A673 (cell line): ENCODE results near the gene SUPT4H1. TPM values are rescaled to one million over a fixed set of nuclear protein-coding genes. Genes with fewer than 3 reads are reported as not detected.

Experiments
- BruUV-seq: library from RNA; stranded (reverse); fragments of 400-500 nt; replicated peaks from 2 replicates; lab custom pipeline; 2021; lab: Mats Ljungman, UMichigan
- CTCF ChIA-PET: fragments of 300-600 bp; sonication (Branson Sonifier 250); formaldehyde crosslinking; loops from one replicate; lab custom pipeline; 2022; ENCODE audit warnings: antibody characterized with exemption; lab: Charles Lee
- POLR2A ChIA-PET: fragments of 300-600 bp; sonication (Branson Sonifier 250); formaldehyde crosslinking; loops from one replicate; lab custom pipeline; 2022; ENCODE audit warnings: antibody characterized with exemption; ENCODE audit not compliant: low non-redundant PET; lab: Charles Lee
- DNase-seq: peaks from one replicate; pipeline ENCODE4 v3.0.0-alpha.2; 2015; ENCODE audit warnings: low spot score
- H3K27ac ChIP-seq: fragments of 200-600 bp; sonication (generic); 2 replicates; pipeline ENCODE4 v1.5.1; 2016; ENCODE audit warnings: mixed run types, low read depth, mild to moderate bottlenecking, mixed read lengths, antibody characterized with exemption, low read length; ENCODE audit not compliant: poor library complexity, severe bottlenecking
- H3K27me3 ChIP-seq: fragments of 200-600 bp; sonication (generic); replicated peaks from 2 replicates; pipeline ENCODE4 v1.6.1; 2017; ENCODE audit warnings: mixed run types, low read depth, mild to moderate bottlenecking, mixed read lengths, antibody characterized with exemption, low read length; ENCODE audit not compliant: insufficient read depth, poor library complexity
- H3K36me3 ChIP-seq: fragments of 200-600 bp; sonication (generic); 2 replicates; pipeline ENCODE4 v1.6.1; 2016; ENCODE audit warnings: mixed run types, mild to moderate bottlenecking, mixed read lengths, antibody characterized with exemption, low read length; ENCODE audit not compliant: insufficient read depth, poor library complexity, severe bottlenecking
- H3K4me1 ChIP-seq: fragments of 200-600 bp; sonication (generic); 2 replicates; pipeline ENCODE4 v1.6.1; 2017; ENCODE audit warnings: mixed run types, mild to moderate bottlenecking, mixed read lengths, antibody characterized with exemption, low read length; ENCODE audit not compliant: insufficient read depth, poor library complexity, severe bottlenecking
- H3K4me3 ChIP-seq: fragments of 200-600 bp; sonication (generic); 2 replicates; pipeline ENCODE4 v1.5.1; 2016; ENCODE audit warnings: low read depth, mixed run types, mild to moderate bottlenecking, mixed read lengths, low read length; ENCODE audit not compliant: poor library complexity, severe bottlenecking
- H3K9me3 ChIP-seq: fragments of 200-600 bp; sonication (generic); 2 replicates; pipeline ENCODE4 v1.6.1; 2016; ENCODE audit warnings: mixed run types, low read depth, mild to moderate bottlenecking, mixed read lengths, antibody characterized with exemption, low read length; ENCODE audit not compliant: poor library complexity, severe bottlenecking
- EZH2 ChIP-seq: fragments of 200-600 bp; sonication (generic); IDR thresholded peaks from 2 replicates; pipeline ENCODE4 v1.6.1; 2017; ENCODE audit warnings: borderline replicate concordance, low read depth, mild to moderate bottlenecking, mixed read lengths, antibody characterized with exemption, low read length; ENCODE audit not compliant: poor library complexity, severe bottlenecking
- intact Hi-C: fragments of 100-400 bp; cut with micrococcal nuclease; formaldehyde crosslinking; loops from one replicate; pipeline ENCODE4 v1.10.0; 2022; ENCODE audit not compliant: unreplicated experiment
- total RNA-seq: library from RNA; stranded (reverse); gene quantifications from 2 replicates; pipeline ENCODE4 v1.2.3, GENCODE V29; 2021
- TF ChIP-seq, protein P1 (sequence below): fragments of 300-800, 200-600 bp; sonication (generic); conservative IDR thresholded peaks from 2 replicates; pipeline ENCODE4 v1.5.1; 2017; ENCODE audit warnings: low read depth, mild to moderate bottlenecking, antibody characterized with exemption, low read length, moderate library complexity, mixed read lengths

The SUPT4H1 gene
- total RNA-seq, 1 experiment from 2014 or later: 106 TPM

- intact Hi-C loops: no loop called here
- H3K4me3 ChIP-seq: no peak overlapping the region
- DNase-seq: no peak
- no peaks in the 10 kb centered on the region for H3K9me3 ChIP-seq
- POLR2A ChIA-PET: no interaction called here
- CTCF ChIA-PET: no interaction called here
- H3K36me3 ChIP-seq: no peaks in the 10 kb centered on the region
- no peak overlapping the region for H3K27ac ChIP-seq
- no TSS peak for BruUV-seq
- peaks cover 13% of the 10 kb centered on the region for H3K27me3 ChIP-seq
- H3K4me1 ChIP-seq: no peaks in the 10 kb centered on the region
- no peak for TF ChIP-seq EZH2
- TF ChIP-seq, protein P1, sequence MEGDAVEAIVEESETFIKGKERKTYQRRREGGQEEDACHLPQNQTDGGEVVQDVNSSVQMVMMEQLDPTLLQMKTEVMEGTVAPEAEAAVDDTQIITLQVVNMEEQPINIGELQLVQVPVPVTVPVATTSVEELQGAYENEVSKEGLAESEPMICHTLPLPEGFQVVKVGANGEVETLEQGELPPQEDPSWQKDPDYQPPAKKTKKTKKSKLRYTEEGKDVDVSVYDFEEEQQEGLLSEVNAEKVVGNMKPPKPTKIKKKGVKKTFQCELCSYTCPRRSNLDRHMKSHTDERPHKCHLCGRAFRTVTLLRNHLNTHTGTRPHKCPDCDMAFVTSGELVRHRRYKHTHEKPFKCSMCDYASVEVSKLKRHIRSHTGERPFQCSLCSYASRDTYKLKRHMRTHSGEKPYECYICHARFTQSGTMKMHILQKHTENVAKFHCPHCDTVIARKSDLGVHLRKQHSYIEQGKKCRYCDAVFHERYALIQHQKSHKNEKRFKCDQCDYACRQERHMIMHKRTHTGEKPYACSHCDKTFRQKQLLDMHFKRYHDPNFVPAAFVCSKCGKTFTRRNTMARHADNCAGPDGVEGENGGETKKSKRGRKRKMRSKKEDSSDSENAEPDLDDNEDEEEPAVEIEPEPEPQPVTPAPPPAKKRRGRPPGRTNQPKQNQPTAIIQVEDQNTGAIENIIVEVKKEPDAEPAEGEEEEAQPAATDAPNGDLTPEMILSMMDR: no peak
Observed at GRCh38 chr17:58367461-58367860, 15.5 kb upstream of the SUPT4H1 start.

- intact Hi-C loops: no loop called here
- CTCF ChIA-PET: no interaction called here
Observed at GRCh38 chr17:58365980-58366595, 14.1 kb upstream of the SUPT4H1 start.

DNA sequence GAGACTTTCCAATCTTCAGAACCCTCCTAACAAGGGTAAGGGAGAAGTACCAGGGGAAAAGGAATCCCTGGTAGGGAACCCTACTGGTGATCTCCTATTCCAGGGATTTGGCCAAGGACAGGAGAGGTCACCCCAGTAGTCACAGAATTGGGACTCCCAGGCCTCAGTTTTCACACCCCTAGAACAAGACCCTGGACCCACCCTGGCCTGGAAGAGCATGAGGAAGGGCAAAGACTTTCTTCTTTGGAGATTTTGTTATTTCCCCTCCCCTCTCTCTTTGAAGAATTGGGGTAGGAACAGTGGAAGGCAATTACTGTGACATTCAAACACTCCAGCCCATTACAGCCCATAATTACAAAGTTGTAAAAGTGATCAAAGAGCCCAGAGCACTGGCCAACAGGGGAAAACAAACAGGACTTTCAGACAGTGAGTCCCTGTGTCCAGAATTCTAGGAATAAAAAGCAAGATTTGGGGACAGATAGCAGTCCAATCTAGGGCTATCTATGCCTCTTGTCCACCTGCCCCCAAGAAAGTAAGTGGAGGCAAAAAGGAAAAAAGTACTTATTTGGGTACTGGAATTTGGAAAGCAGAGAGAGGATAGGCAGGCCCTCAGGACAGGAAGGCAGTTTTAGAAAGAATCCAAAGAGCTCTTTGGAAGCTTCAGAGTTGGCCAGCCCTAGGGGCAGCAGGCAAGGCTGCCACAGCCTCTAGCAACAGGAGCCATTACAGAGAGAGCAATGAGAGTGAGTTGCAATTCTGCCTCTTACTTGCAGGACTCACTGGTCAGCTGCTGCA is 13.4 kb upstream of the SUPT4H1 start:
- no peak for DNase-seq
- Histone ChIP-seq H3K9me3 (no peaks in the 10 kb centered on the region), H3K27ac (no peak overlapping the region), H3K36me3 (no peaks in the 10 kb centered on the region), H3K27me3 (peaks cover 13% of the 10 kb centered on the region), H3K4me1 (no peaks in the 10 kb centered on the region), H3K4me3 (no peak overlapping the region)
- POLR2A ChIA-PET: no interaction called here
- CTCF ChIA-PET: no interaction called here
- TF ChIP-seq EZH2: no peak
- TF ChIP-seq, protein P1: no peak
- intact Hi-C loops: no loop called here
- no TSS peak for BruUV-seq

More at GRCh38 chr17:58365980-58366595, 14.1 kb upstream of the SUPT4H1 start:
- Histone ChIP-seq H3K4me3 (no peak overlapping the region), H3K27me3 (peaks cover 13% of the 10 kb centered on the region), H3K36me3 (no peaks in the 10 kb centered on the region), H3K4me1 (no peaks in the 10 kb centered on the region), H3K27ac (no peak overlapping the region), H3K9me3 (no peaks in the 10 kb centered on the region)
- POLR2A ChIA-PET: no interaction called here
- no peak for DNase-seq
- TF ChIP-seq, protein P1: no peak
- no peak for TF ChIP-seq EZH2
- no TSS peak for BruUV-seq
